Naive thymus-derived CD4-positive, alpha-beta T cell (primary cell): ENCODE data around the gene TTBK2. TPM values are rescaled to one million over a fixed set of nuclear protein-coding genes. Genes with fewer than 3 reads are reported as not detected.

Experiments
- ATAC-seq: fragments of 150-1000 bp; cut with Tn5 transposase; 2 replicates; pipeline ENCODE4 v1.10.0; 2021; ENCODE audit warnings: mild to moderate bottlenecking, moderate library complexity
- CTCF ChIA-PET: fragments of 350-600 bp; sonication (Branson Sonifier 250); formaldehyde crosslinking; loops from one replicate; lab custom pipeline; 2021; ENCODE audit warnings: antibody characterized with exemption; lab: Charles Lee
- POLR2A ChIA-PET: fragments of 350-600 bp; sonication (Branson Sonifier 250); formaldehyde crosslinking; loops from one replicate; lab custom pipeline; 2021; ENCODE audit warnings: antibody characterized with exemption, inconsistent platforms; lab: Charles Lee
- DNase-seq, 9 donors: peaks; one replicate each; pipeline versions ENCODE4 v3.0.0 to v3.0.0-alpha.2; 2020 to 2022; ENCODE audit warnings: mixed read lengths in 1 of 9
- H3K27ac ChIP-seq: one replicate; pipeline ENCODE4 v1.7.0; 2013; ENCODE audit warnings: mild to moderate bottlenecking, low read depth, low read length, moderate library complexity
- H3K27me3 ChIP-seq, 2 donors: one replicate each; pipeline ENCODE4 v1.7.0; 2013; ENCODE audit warnings: low read length in 2 of 2, mild to moderate bottlenecking in 2 of 2, moderate library complexity in 2 of 2; ENCODE audit not compliant: control insufficient read depth in 2 of 2, insufficient read depth in 2 of 2
- H3K36me3 ChIP-seq, 3 experiments: 1 replicate in 2 of 3; 2 replicates in 1 of 3; pipeline ENCODE4 v1.7.0; 2013; ENCODE audit warnings: low read length in 3 of 3, mild to moderate bottlenecking in 3 of 3, moderate library complexity in 1 of 3; ENCODE audit not compliant: insufficient read depth in 3 of 3, control insufficient read depth in 2 of 3
- H3K4me1 ChIP-seq, 2 donors: one replicate each; pipeline ENCODE4 v1.7.0; 2013; ENCODE audit warnings: low read length in 2 of 2, mild to moderate bottlenecking in 2 of 2, moderate library complexity in 1 of 2; ENCODE audit not compliant: control insufficient read depth in 2 of 2, insufficient read depth in 2 of 2
- H3K4me3 ChIP-seq: 2 replicates; pipeline ENCODE4 v1.7.0; 2013; ENCODE audit warnings: mild to moderate bottlenecking, low read length
- H3K9me3 ChIP-seq, 3 experiments: 1 replicate in 2 of 3; 2 replicates in 1 of 3; pipeline ENCODE4 v1.7.0; 2013; ENCODE audit warnings: low read length in 3 of 3; ENCODE audit not compliant: control insufficient read depth in 2 of 3
- H3K27ac Mint-ChIP-seq, 9 donors: one replicate each; pipeline ENCODE4 v1.8.0; 2020 to 2022; ENCODE audit warnings: mixed read lengths in 9 of 9, mild to moderate bottlenecking in 8 of 9, moderate library complexity in 5 of 9, inconsistent platforms in 2 of 9
- H3K27me3 Mint-ChIP-seq, 5 donors: one replicate each; pipeline ENCODE4 v1.8.0; 2021 to 2022; ENCODE audit warnings: mixed read lengths in 5 of 5, mild to moderate bottlenecking in 1 of 5
- H3K36me3 Mint-ChIP-seq, 5 donors: one replicate each; pipeline ENCODE4 v1.8.0; 2020 to 2022; ENCODE audit warnings: mixed read lengths in 5 of 5, mild to moderate bottlenecking in 3 of 5, inconsistent platforms in 1 of 5
- H3K4me1 Mint-ChIP-seq, 7 donors: one replicate each; pipeline ENCODE4 v1.8.0; 2020 to 2022; ENCODE audit warnings: mixed read lengths in 7 of 7, mild to moderate bottlenecking in 3 of 7, inconsistent platforms in 1 of 7
- H3K4me3 Mint-ChIP-seq, 10 donors: one replicate each; pipeline ENCODE4 v1.8.0; 2020 to 2022; ENCODE audit warnings: mild to moderate bottlenecking in 10 of 10, mixed read lengths in 10 of 10, moderate library complexity in 6 of 10, inconsistent platforms in 2 of 10
- H3K9me3 Mint-ChIP-seq, 11 donors: one replicate each; pipeline ENCODE4 v1.8.0; 2020 to 2022; ENCODE audit warnings: mixed read lengths in 11 of 11, mild to moderate bottlenecking in 4 of 11, inconsistent platforms in 1 of 11, moderate library complexity in 1 of 11
- intact Hi-C, 2 donors: fragments of 100-400 bp; cut with micrococcal nuclease; formaldehyde crosslinking; loops; one replicate each; pipeline ENCODE4 v1.15.1; 2023
- polyA plus RNA-seq, 2 donors: library from polyadenylated mRNA; unstranded; fragments of 300-500 nt; fragmentation: Illumina TruSeq; gene quantifications; one replicate each; pipeline ENCODE4 v1.2.3, GENCODE V29; 2021
- total RNA-seq, 6 experiments: library from RNA in 5 of 6; stranded (reverse) in 5 of 6; gene quantifications; 1 replicate in 5 of 6; 2 replicates in 1 of 6; pipeline ENCODE4 v1.2.3 and lab custom pipeline; 2021 to 2026

TTBK2 gene
- total and polyA plus RNA-seq, 7 experiments from 2014 or later: 12.5 to 30.5 (median 26.1) TPM

DNA sequence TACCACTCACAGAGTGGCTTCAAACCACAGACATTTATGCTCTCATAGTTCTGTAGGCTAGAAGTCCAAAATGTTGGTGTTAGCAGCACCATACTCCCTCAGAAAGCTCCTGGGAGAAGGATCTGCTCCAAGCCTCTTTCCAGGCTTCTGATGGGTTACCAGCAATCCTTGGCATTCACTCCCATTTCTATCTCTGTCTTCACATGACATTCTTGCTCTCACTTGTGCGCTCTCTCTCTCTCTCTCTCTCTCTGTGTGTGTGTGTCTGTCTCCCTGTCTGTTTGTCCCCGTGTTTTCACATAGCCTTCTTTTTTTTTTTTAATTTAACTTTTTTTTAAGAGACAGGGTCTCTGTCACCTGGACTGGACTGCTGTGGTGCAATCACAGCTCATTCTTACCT, 209.9 kb downstream of the TTBK2 start:
- no peaks in the 10 kb centered on the region for H3K4me1 ChIP-seq
- no peak overlapping the region for H3K27ac ChIP-seq
- Mint-ChIP-seq H3K4me1 (peaks cover 0 to 9% (median 5%) of the 10 kb centered on the region in 7 donors), H3K9me3 (no peaks in the 10 kb centered on the region), H3K27ac (no peak overlapping the region), H3K36me3 (peaks cover 0 to 1% (median 0%) of the 10 kb centered on the region in 5 donors), H3K27me3 (no peaks in the 10 kb centered on the region), H3K4me3 (no peak overlapping the region)
- ChIA-PET CTCF (interaction anchor here (0.6 kb wide), 1 partner anchor 212 kb away, joined by 3 read pairs; no protein-coding TSS in a partner anchor), POLR2A (no interaction called here)
- no peak overlapping the region for H3K4me3 ChIP-seq
- no peaks in the 10 kb centered on the region for H3K27me3 ChIP-seq
- ATAC-seq: no peak
- no peak for DNase-seq
- no peaks in the 10 kb centered on the region for H3K36me3 ChIP-seq
- no peaks in the 10 kb centered on the region for H3K9me3 ChIP-seq
- intact Hi-C loops: no loop called here

DNA sequence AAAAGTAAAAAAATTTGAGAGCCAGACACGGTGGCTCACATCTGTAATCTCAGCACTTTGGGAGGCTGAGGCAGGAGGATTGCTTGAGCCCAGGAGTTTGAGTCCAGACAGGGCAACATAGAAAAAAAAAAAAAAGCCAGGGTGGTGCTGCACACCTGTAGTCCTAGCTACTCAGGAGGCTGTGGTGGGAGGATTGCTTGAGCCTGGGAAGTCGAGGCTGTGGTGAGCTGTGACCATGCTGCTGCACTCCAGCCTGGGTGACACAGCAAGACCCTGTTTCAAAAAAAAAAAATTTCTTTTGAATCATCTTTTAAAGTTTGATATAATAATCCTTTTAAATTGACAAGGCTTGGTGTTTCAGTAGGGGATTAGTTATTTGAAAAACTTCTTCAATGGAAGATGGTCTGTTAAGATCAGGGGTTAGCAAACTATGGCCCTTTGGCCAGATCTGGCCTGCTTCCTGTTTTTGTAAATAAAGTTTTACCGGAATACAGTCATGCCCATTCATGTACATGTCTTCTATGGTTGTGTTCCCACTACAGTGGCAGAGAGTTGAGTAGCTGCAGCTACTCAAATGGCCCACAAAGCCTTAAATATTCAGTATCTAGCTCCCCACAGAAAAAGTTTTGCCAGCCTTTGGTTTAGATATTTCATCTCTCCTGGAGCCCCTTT, 212.6 kb downstream of the TTBK2 start:
- Mint-ChIP-seq H3K27me3 (no peaks in the 10 kb centered on the region), H3K9me3 (peaks cover 0 to 1% (median 0%) of the 10 kb centered on the region in 11 donors), H3K36me3 (peaks cover 0 to 1% (median 0%) of the 10 kb centered on the region in 5 donors), H3K27ac (peak overlapping the region in 7 of 9 donors; percentile 4 to 84 (median 21)), H3K4me1 (peaks cover 0 to 10% (median 5%) of the 10 kb centered on the region in 7 donors), H3K4me3 (peak overlapping the region in 1 of 10 donors; percentile 48)
- DNase-seq: no peak
- ChIA-PET POLR2A (no interaction called here), CTCF (interaction anchor here (0.7 kb wide), 1 partner anchor 128 kb away, joined by 4 read pairs; no protein-coding TSS in a partner anchor)
- no peaks in the 10 kb centered on the region for H3K36me3 ChIP-seq
- intact Hi-C loops: no loop called here
- ATAC-seq: no peak
- H3K27ac ChIP-seq: no peak overlapping the region
- no peak overlapping the region for H3K4me3 ChIP-seq
- H3K9me3 ChIP-seq: no peaks in the 10 kb centered on the region
- H3K27me3 ChIP-seq: no peaks in the 10 kb centered on the region
- H3K4me1 ChIP-seq: no peaks in the 10 kb centered on the region

DNA sequence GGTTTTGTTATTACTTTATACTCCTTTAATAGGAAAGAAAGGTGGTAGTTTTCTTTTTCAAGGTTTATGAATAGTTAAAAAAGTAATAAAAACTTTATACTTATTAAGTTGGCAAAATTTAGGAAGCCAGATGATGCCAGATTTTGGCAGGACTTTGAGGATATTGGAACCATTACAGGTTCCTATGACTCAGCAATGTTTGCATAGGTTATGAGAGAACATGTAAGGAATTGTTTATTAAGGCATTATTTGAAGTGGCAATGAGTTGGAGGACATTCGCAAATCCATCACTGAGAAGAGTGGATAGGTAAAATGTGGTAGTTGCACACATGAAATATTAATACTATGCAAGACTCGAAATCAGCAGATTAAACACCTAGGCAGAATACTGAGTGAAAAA, 213.5 kb downstream of the TTBK2 start:
- peaks cover 0 to 10% (median 5%) of the 10 kb centered on the region in 7 donors for H3K4me1 Mint-ChIP-seq
- H3K27ac ChIP-seq: no peak overlapping the region
- H3K27me3 Mint-ChIP-seq: no peaks in the 10 kb centered on the region
- CTCF ChIA-PET: interaction anchor here (0.7 to 4.0 kb wide), 3 partner anchors 10 to 220 kb away, joined by 3 to 34 read pairs (median 4); no protein-coding TSS in a partner anchor
- no peak overlapping the region for H3K4me3 Mint-ChIP-seq
- H3K27me3 ChIP-seq: no peaks in the 10 kb centered on the region
- POLR2A ChIA-PET: no interaction called here
- no peak overlapping the region for H3K27ac Mint-ChIP-seq
- ATAC-seq: no peak
- no peak for DNase-seq
- H3K9me3 ChIP-seq: no peaks in the 10 kb centered on the region
- H3K4me1 ChIP-seq: no peaks in the 10 kb centered on the region
- no peak overlapping the region for H3K4me3 ChIP-seq
- peaks cover 0 to 1% (median 0%) of the 10 kb centered on the region in 11 donors for H3K9me3 Mint-ChIP-seq
- intact Hi-C loops: no loop called here
- no peaks in the 10 kb centered on the region for H3K36me3 ChIP-seq
- peaks cover 0 to 1% (median 0%) of the 10 kb centered on the region in 5 donors for H3K36me3 Mint-ChIP-seq

GRCh38 chr15:42705336-42705735, 215.2 kb downstream of the TTBK2 start:
- Mint-ChIP-seq H3K27me3 (no peaks in the 10 kb centered on the region), H3K36me3 (peaks cover 0 to 7% (median 0%) of the 10 kb centered on the region in 5 donors), H3K4me1 (peaks cover 0 to 10% (median 5%) of the 10 kb centered on the region in 7 donors), H3K9me3 (peaks cover 0 to 1% (median 0%) of the 10 kb centered on the region in 11 donors), H3K4me3 (no peak overlapping the region), H3K27ac (peak overlapping the region in 1 of 9 donors; percentile 54)
- intact Hi-C loops: no loop called here
- no peaks in the 10 kb centered on the region for H3K27me3 ChIP-seq
- H3K4me1 ChIP-seq: no peaks in the 10 kb centered on the region
- no peaks in the 10 kb centered on the region for H3K36me3 ChIP-seq
- H3K27ac ChIP-seq: no peak overlapping the region
- ATAC-seq: no peak
- no peak overlapping the region for H3K4me3 ChIP-seq
- ChIA-PET POLR2A (no interaction called here), CTCF (interaction anchor here (1.2 to 4.0 kb wide), 4 partner anchors 11 to 580 kb away, joined by 3 to 34 read pairs (median 5); no protein-coding TSS in a partner anchor)
- DNase-seq: no peak
- H3K9me3 ChIP-seq: no peaks in the 10 kb centered on the region

- peaks cover 0 to 10% (median 0%) of the 10 kb centered on the region in 5 donors for H3K36me3 Mint-ChIP-seq
- no peaks in the 10 kb centered on the region for H3K36me3 ChIP-seq
- intact Hi-C loops: loop anchor here (1.0 to 5.0 kb wide), 3 partner anchors 222 to 498 kb away; partner anchors contain the start of gene CCNDBP1 (in 1 of the 2)
- CTCF ChIA-PET: interaction anchor here (1.2 to 4.0 kb wide), 4 partner anchors 10 to 581 kb away, joined by 3 to 34 read pairs (median 5); no protein-coding TSS in a partner anchor
- H3K4me1 ChIP-seq: no peaks in the 10 kb centered on the region
- H3K27ac Mint-ChIP-seq: no peak overlapping the region
- no peaks in the 10 kb centered on the region for H3K27me3 ChIP-seq
- POLR2A ChIA-PET: no interaction called here
- H3K9me3 Mint-ChIP-seq: peaks cover 0 to 1% (median 0%) of the 10 kb centered on the region in 11 donors
- no peak overlapping the region for H3K4me3 ChIP-seq
- no peak overlapping the region for H3K4me3 Mint-ChIP-seq
- peak in 8 of 9 donors; percentile 23 to 59 (median 53) for DNase-seq
- peaks cover 0 to 10% (median 5%) of the 10 kb centered on the region in 7 donors for H3K4me1 Mint-ChIP-seq
- no peaks in the 10 kb centered on the region for H3K27me3 Mint-ChIP-seq
- no peaks in the 10 kb centered on the region for H3K9me3 ChIP-seq
- ATAC-seq: peak; percentile 96
- H3K27ac ChIP-seq: no peak overlapping the region
Measured at GRCh38 chr15:42704492-42704926, 216.1 kb downstream of the TTBK2 start.

GRCh38 chr15:42696626-42697025, 224.0 kb downstream of the TTBK2 start:
- Mint-ChIP-seq H3K4me3 (no peak overlapping the region), H3K36me3 (peaks cover 0 to 10% (median 3%) of the 10 kb centered on the region in 5 donors), H3K9me3 (no peaks in the 10 kb centered on the region), H3K4me1 (peaks cover 0 to 3% (median 0%) of the 10 kb centered on the region in 7 donors), H3K27me3 (no peaks in the 10 kb centered on the region), H3K27ac (peak overlapping the region in 1 of 9 donors; percentile 4)
- Histone ChIP-seq H3K9me3 (no peaks in the 10 kb centered on the region), H3K27ac (no peak overlapping the region), H3K27me3 (no peaks in the 10 kb centered on the region), H3K36me3 (no peaks in the 10 kb centered on the region), H3K4me3 (no peak overlapping the region), H3K4me1 (no peaks in the 10 kb centered on the region)
- CTCF ChIA-PET: interaction anchor here (0.8 to 0.9 kb wide), 2 partner anchors 10 to 230 kb away, joined by 3 read pairs; no protein-coding TSS in a partner anchor
- ATAC-seq (no peak), DNase-seq (no peak)
- POLR2A ChIA-PET: no interaction called here
- intact Hi-C loops: no loop called here
